Endodermal cell (in vitro differentiated cells): ENCODE measurements around the gene IL16. TPM values are rescaled to one million over a fixed set of nuclear protein-coding genes. Genes with fewer than 3 reads are reported as not detected.

Experiments used
- DNase-seq: peaks from one replicate; pipeline ENCODE4 v3.0.0-alpha.2; 2017
- H3K27ac ChIP-seq: 2 replicates; pipeline ENCODE4 v1.5.1; 2013; ENCODE audit warnings: mild to moderate bottlenecking, low read depth, low read length, moderate library complexity
- H3K27me3 ChIP-seq: 2 replicates; pipeline ENCODE4 v1.6.1; 2013; ENCODE audit warnings: mild to moderate bottlenecking, low read length, moderate library complexity; ENCODE audit not compliant: insufficient read depth, control insufficient read depth, poor library complexity, severe bottlenecking
- H3K36me3 ChIP-seq: 2 replicates; pipeline ENCODE4 v1.7.0; 2013; ENCODE audit warnings: mild to moderate bottlenecking, low read length, moderate library complexity; ENCODE audit not compliant: control insufficient read depth, insufficient read depth
- H3K4me1 ChIP-seq: one replicate; pipeline ENCODE4 v1.7.0; 2013; ENCODE audit warnings: low read length; ENCODE audit not compliant: control insufficient read depth, insufficient read depth
- H3K4me3 ChIP-seq: 2 replicates; pipeline ENCODE4 v1.5.1; 2013; ENCODE audit warnings: mild to moderate bottlenecking, low read length, moderate library complexity
- H3K9ac ChIP-seq: 2 replicates; pipeline ENCODE4 v1.6.1; 2013; ENCODE audit warnings: mild to moderate bottlenecking, low read length, moderate library complexity; ENCODE audit not compliant: poor library complexity, severe bottlenecking; ENCODE audit errors: extremely low read depth
- H3K9me3 ChIP-seq: 2 replicates; pipeline ENCODE4 v1.6.1; 2013; ENCODE audit warnings: mild to moderate bottlenecking, low read length, moderate library complexity; ENCODE audit not compliant: control insufficient read depth
- H3K27ac Mint-ChIP-seq: 2 replicates; pipeline ENCODE4 v1.8.0; 2020; ENCODE audit warnings: mixed read lengths
- H3K27me3 Mint-ChIP-seq: 2 replicates; pipeline ENCODE4 v1.8.0; 2021; ENCODE audit warnings: mild to moderate bottlenecking, mixed read lengths; ENCODE audit not compliant: insufficient read depth
- H3K36me3 Mint-ChIP-seq: 2 replicates; pipeline ENCODE4 v1.8.0; 2020; ENCODE audit warnings: low read depth, mixed read lengths
- H3K4me1 Mint-ChIP-seq: 2 replicates; pipeline ENCODE4 v1.8.0; 2020; ENCODE audit warnings: mixed read lengths
- H3K4me3 Mint-ChIP-seq: 2 replicates; pipeline ENCODE4 v1.8.0; 2020; ENCODE audit warnings: mild to moderate bottlenecking, moderate library complexity, mixed read lengths
- H3K9me3 Mint-ChIP-seq: 2 replicates; pipeline ENCODE4 v1.8.0; 2020; ENCODE audit warnings: mild to moderate bottlenecking, mixed read lengths
- CTCF ChIP-seq: fragments of 200-600 bp; sonication (generic); conservative IDR thresholded peaks from 2 replicates; pipeline ENCODE4 v1.5.0; 2021; ENCODE audit warnings: antibody characterized with exemption, mild to moderate bottlenecking
- WGBS, 2 experiments: methylation state at CpG; one replicate each; pipeline versions ENCODE4 v1.1.5 to v1.1.7; 2013; ENCODE audit warnings: missing lambda C conversion rate in 2 of 2, mixed read lengths in 1 of 2; ENCODE audit not compliant: insufficient coverage in 1 of 2, insufficient read length in 1 of 2; 5-methylcytosine and 5-hydroxymethylcytosine counted together
- total RNA-seq, 2 donors: library from RNA; stranded (reverse); fragmentation: NEBNext Ultra II Directional in 1 of 2; extraction: Animal tissue kit (Norgen Biotek cat#: 25700) in 1 of 2; gene quantifications; 2 replicates in 1 of 2; 3 replicates in 1 of 2; pipeline ENCODE4 v1.2.1, GENCODE V29; 2021

Gene IL16
- total RNA-seq, 2 donors from 2014 or later: 0.13 to 0.24 TPM

GRCh38 chr15:81271761-81272644, 75.3 kb downstream of the IL16 start:
- no peak for DNase-seq
- Histone ChIP-seq H3K9ac (no peak overlapping the region), H3K36me3 (no peaks in the 10 kb centered on the region), H3K27me3 (no peaks in the 10 kb centered on the region), H3K4me1 (no peaks in the 10 kb centered on the region), H3K27ac (no peak overlapping the region), H3K9me3 (peaks cover 11% of the 10 kb centered on the region), H3K4me3 (no peak overlapping the region)
- Mint-ChIP-seq H3K4me3 (no peak overlapping the region), H3K27ac (no peak overlapping the region), H3K4me1 (peaks cover 9% of the 10 kb centered on the region), H3K36me3 (no peaks in the 10 kb centered on the region), H3K9me3 (peaks cover 6% of the 10 kb centered on the region), H3K27me3 (peaks cover 5% of the 10 kb centered on the region)
- no peak for TF ChIP-seq CTCF
- WGBS, 2 experiments: 91 to 92% methylated on average over 10 to 12 of the region's 12 CpGs

- Histone ChIP-seq H3K4me3 (no peak overlapping the region), H3K9me3 (peaks cover 20% of the 10 kb centered on the region), H3K27ac (no peak overlapping the region), H3K27me3 (no peaks in the 10 kb centered on the region), H3K9ac (no peak overlapping the region), H3K36me3 (no peaks in the 10 kb centered on the region), H3K4me1 (no peaks in the 10 kb centered on the region)
- no peak for DNase-seq
- Mint-ChIP-seq H3K36me3 (no peaks in the 10 kb centered on the region), H3K4me1 (peaks cover 9% of the 10 kb centered on the region), H3K9me3 (peaks cover 16% of the 10 kb centered on the region), H3K27me3 (peaks cover 5% of the 10 kb centered on the region), H3K27ac (no peak overlapping the region), H3K4me3 (no peak overlapping the region)
- TF ChIP-seq CTCF: no peak
- WGBS, 2 experiments: 90 to 92% methylated on average over 2 to 5 of the region's 5 CpGs
Observed at GRCh38 chr15:81273200-81273599, 76.5 kb downstream of the IL16 start.

GRCh38 chr15:81273855-81274254, 77.2 kb downstream of the IL16 start:
- Histone ChIP-seq H3K9ac (no peak overlapping the region), H3K4me3 (no peak overlapping the region), H3K4me1 (no peaks in the 10 kb centered on the region), H3K27ac (no peak overlapping the region), H3K9me3 (peaks cover 24% of the 10 kb centered on the region), H3K27me3 (no peaks in the 10 kb centered on the region), H3K36me3 (no peaks in the 10 kb centered on the region)
- TF ChIP-seq CTCF: no peak
- no peaks in the 10 kb centered on the region for H3K36me3 Mint-ChIP-seq
- no peak overlapping the region for H3K4me3 Mint-ChIP-seq
- no peak for DNase-seq
- H3K4me1 Mint-ChIP-seq: peaks cover 9% of the 10 kb centered on the region
- 80 to 85% methylated on average over 1 to 2 of the region's 2 CpGs for WGBS, 2 experiments
- H3K9me3 Mint-ChIP-seq: peaks cover 22% of the 10 kb centered on the region
- H3K27me3 Mint-ChIP-seq: peaks cover 5% of the 10 kb centered on the region
- H3K27ac Mint-ChIP-seq: no peak overlapping the region
